Measurements from ENCODE around the gene OR4D6.

Gene OR4D6

DNA sequence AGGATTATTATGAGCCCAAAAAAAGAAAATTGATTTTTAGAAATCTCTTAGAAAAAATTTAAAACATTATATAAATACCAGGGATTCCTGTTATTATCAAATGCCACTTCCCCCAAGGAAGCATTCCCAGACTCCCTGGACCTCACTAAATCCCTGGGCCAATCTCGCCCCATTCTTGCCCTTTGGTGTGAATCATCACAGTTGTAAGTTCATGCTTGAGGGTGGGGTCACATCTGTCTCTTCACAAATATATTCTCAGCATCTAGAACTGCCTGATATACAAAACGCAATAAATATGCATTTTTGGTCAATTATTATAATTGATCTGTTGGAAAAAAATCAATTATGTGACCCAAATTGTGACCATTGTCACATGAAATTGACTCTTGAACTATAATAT lies 8.3 kb upstream of the OR4D6 start:
- TF ChIP-seq CTCF (IDR thresholded peaks at IDR 0.05; ENCODE audit: insufficient read depth, low read depth, low read length, missing control alignments) = no peak
- no peak for DNase-seq (ENCODE audit: low read depth)
- no peak overlapping the region for H3K4me3 ChIP-seq (ENCODE audit: low read depth, low read length)

DNA sequence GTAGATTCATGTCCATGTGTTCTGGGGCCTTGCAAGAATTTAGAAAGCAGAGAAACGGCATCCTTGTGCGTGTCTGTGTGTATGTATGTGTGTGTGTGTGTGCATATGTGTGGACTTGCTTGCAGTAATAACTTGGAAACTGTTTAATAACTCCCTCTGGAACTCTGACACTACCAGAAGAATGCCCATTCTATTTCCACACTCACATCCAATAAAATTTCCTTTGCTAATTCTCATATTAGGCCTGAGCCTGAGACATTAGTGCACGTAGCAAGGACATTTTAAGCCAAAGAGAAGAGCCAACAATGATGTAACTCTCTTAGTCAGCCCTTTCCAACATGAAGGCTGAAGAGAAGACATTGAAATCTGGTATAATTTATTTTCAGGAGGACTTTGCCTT lies 3.2 kb downstream of the OR4D6 start:
- no peak for TF ChIP-seq CTCF (IDR thresholded peaks at IDR 0.05; ENCODE audit: insufficient read depth, low read depth, low read length, missing control alignments)
- no peak overlapping the region for H3K4me3 ChIP-seq (ENCODE audit: low read depth, low read length)
- no peak for DNase-seq (ENCODE audit: low read depth)

GRCh38 chr11:59463190-59463641 lies 6.5 kb downstream of the OR4D6 start:
- H3K4me3 ChIP-seq (ENCODE audit: low read depth, low read length) = no peak overlapping the region
- no peak for DNase-seq (ENCODE audit: low read depth)
- no peak for TF ChIP-seq CTCF (IDR thresholded peaks at IDR 0.05; ENCODE audit: insufficient read depth, low read depth, low read length, missing control alignments)

- DNase-seq (ENCODE audit: low read depth) = no peak
- H3K4me3 ChIP-seq (ENCODE audit: low read depth, low read length) = no peak within 1 kb of the TSS
- no peak for TF ChIP-seq CTCF (IDR thresholded peaks at IDR 0.05; ENCODE audit: insufficient read depth, low read depth, low read length, missing control alignments)
Observed at GRCh38 chr11:59473015-59473414, 16.3 kb downstream of the OR4D6 start, which contains the start of gene OR4D10. TSS of gene OR4D10 (plus strand) at chr11:59473315. CDS start at chr11:59477430, 4,115 bp downstream.

DNA sequence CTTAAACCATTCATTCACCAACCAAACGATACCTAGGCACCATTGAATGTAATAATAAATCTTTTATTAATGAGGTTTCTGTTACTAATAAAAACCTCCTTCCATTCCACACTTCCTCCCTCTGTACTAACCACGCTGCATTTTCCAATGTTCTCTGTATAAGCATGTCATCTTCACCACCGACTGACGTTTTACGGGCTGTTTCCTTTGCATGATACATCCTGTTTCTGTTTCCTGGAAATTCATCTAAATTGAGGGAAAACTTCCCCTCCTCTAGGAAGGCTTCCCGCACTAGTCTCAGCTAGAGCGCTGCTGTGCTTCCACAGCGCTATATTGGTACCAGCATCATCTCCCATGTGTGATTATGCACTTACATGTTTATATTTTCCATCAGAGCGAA lies 18.4 kb downstream of the OR4D6 start:
- TF ChIP-seq CTCF (IDR thresholded peaks at IDR 0.05; ENCODE audit: insufficient read depth, low read depth, low read length, missing control alignments) = no peak
- H3K4me3 ChIP-seq (ENCODE audit: low read depth, low read length) = no peak overlapping the region
- no peak for DNase-seq (ENCODE audit: low read depth)

GRCh38 chr11:59479906-59480305 lies 23.1 kb downstream of the OR4D6 start:
- no peak overlapping the region for H3K4me3 ChIP-seq (ENCODE audit: low read depth, low read length)
- TF ChIP-seq CTCF (IDR thresholded peaks at IDR 0.05; ENCODE audit: insufficient read depth, low read depth, low read length, missing control alignments) = no peak
- DNase-seq (ENCODE audit: low read depth) = no peak

DNA sequence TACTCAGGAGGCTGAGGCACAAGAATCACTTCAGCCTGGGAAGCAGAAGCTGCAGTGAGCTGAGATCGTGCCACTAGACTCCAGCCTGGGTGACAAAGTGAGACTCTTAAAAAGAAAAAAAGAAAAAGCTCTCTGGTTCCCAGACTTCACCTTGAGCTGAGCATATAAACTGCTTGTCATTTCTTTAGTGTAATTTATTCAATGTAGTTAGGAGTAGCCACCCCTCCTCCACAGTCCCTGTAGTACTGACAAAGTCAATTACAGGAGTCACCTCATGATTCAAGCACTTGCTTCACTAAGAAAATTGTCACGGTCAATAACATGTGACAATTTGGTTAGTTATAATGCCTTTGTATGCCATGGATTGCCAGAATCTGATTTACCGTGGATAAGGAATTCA lies 23.6 kb downstream of the OR4D6 start:
- no peak for TF ChIP-seq CTCF (IDR thresholded peaks at IDR 0.05; ENCODE audit: insufficient read depth, low read depth, low read length, missing control alignments)
- no peak overlapping the region for H3K4me3 ChIP-seq (ENCODE audit: low read depth, low read length)
- no peak for DNase-seq (ENCODE audit: low read depth)

All from GM12865 (cell line).